Measurements from ENCODE around the gene ANXA2R.
"Not testable (repeated sequence)": the region's sequence is repeated elsewhere in the genome, so short reads cannot be mapped to it uniquely, and the experiment has no call there.

Gene ANXA2R

DNA sequence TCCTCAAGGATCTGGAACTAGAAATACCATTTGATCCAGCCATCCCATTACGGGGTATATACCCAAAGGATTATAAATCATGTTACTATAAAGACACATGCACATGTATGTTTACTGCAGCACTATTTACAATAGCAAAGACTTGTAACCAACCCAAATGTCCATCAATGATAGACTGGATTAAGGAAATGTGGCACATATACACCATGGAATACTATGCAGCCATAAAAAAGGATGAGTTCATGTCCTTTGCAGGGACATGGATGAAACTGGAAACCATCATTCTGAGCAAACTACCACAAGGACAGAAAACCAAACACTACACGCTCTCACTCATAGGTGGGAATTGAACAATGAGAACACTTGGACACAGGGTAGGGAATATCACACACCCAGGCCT lies 19.9 kb upstream of the ANXA2R start:
- DNase-seq (ENCODE audit: low read depth, low spot score), result not testable (repeated sequence)

DNA sequence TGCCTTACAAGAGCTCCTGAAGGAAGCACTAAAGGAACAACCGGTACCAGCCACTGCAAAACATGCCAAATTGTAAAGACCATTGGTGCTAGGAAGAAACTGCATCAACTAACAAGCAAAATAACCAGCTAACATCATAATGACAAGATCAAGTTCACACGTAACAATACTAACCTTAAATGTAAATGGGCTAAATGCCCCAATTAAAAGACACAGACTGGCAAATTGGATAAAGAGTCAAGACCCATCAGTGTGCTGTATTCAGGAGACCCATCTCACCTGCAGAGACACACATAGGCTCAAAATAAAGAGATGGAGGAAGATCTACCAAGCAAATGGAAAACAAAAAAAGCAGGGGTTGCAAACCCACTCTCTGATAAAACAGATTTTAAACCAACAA lies 15.0 kb upstream of the ANXA2R start:
- not testable (repeated sequence) for DNase-seq (ENCODE audit: low read depth, low spot score)

DNA sequence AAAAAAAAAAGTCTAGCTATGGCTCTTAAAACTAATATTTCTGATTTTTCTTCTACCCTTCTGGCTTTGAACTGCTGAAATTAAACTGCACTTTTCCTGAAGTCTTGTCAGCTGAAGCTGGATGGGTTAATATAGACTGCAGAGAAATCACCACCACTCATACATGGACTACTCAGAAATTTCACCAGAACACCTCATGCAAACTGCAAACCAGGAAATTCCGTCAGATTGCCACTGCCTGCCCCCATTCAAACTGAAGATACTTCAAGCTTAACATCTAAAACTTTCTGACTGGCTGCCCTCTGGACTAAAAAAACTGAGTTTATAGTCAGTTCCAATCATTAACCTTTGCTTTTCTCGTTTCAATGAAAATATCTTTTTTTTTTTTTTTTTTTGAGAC lies 11.6 kb upstream of the ANXA2R start:
- no peak for DNase-seq (ENCODE audit: low read depth, low spot score)

DNA sequence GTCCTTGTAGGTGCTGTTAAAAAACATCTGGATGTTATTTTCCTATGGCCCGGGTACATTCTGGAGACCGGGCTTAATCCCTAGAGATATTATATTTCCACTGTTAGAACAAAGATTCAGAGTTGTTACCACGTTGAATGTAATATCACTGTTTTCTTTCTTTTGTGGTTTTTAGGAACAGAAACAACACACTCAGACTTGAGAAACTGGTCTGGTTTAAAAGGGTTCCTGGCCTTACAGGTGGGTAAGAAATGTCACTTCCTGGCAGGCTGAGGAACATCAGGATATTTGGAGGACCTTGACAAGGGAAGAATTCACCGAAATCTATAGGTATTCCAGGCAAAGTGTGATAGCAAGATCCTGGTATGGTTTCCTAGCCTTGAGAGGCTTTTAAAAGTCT lies 10.3 kb upstream of the ANXA2R start:
- no peak for DNase-seq (ENCODE audit: low read depth, low spot score)

DNA sequence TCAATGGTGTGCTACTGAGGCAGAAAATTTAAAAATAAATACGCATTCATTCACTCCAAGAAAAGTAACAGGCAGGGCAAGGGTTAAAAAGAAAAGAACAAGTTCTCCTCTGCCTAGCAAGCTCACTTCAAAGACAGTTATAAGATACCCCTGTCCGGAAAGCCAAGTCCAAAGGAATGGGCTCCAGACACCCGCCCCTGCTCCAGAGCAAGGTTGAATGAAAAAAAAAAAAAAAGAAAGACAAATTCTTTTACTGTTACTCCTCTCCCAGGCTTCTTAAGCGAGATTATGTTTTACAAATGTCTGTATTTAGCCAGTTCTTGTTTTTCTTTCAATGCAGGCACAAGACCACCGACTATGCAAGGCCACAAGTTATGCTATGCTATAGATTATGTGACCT lies 9.1 kb upstream of the ANXA2R start:
- DNase-seq (ENCODE audit: low read depth, low spot score), result no peak

DNA sequence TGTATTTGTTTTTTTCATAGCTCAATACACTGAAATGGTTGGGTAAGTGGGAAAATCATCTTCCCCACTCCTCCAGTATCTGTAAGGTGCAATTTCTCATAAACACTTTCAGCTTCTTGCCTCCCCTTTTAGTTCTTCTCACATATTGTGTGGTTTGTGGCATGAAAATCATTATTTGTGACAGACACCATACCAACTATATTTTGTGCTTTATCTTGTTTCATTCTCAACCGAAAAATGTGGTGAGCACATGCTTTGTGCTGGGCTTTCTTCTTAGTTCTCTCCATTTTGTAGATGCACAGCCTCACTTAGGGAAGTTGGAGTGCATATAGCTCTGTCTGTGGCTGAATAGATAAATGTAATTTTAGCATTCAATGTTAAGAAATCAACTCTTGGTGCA lies 6.4 kb upstream of the ANXA2R start:
- DNase-seq (ENCODE audit: low read depth, low spot score), result no peak

DNA sequence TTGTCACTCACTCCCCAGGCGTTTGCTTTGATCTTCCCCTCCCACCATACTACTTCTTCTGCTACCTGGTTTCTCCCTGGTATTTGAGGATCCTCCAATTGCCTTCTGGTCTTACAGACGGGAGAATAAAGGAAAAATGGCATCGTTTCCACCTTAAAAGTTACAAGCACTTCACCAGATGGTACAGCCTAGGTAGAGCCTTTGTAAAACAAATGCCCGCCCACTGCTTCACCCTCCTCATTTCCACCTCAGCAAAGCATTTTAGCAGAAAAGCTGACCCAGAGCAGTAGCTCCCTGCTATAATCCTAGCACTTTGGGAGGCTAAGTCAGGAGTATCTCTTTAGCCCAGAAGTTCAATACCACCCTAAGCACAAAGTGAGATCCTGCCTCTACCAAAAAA lies 5.1 kb upstream of the ANXA2R start:
- no peak for DNase-seq (ENCODE audit: low read depth, low spot score)

DNA sequence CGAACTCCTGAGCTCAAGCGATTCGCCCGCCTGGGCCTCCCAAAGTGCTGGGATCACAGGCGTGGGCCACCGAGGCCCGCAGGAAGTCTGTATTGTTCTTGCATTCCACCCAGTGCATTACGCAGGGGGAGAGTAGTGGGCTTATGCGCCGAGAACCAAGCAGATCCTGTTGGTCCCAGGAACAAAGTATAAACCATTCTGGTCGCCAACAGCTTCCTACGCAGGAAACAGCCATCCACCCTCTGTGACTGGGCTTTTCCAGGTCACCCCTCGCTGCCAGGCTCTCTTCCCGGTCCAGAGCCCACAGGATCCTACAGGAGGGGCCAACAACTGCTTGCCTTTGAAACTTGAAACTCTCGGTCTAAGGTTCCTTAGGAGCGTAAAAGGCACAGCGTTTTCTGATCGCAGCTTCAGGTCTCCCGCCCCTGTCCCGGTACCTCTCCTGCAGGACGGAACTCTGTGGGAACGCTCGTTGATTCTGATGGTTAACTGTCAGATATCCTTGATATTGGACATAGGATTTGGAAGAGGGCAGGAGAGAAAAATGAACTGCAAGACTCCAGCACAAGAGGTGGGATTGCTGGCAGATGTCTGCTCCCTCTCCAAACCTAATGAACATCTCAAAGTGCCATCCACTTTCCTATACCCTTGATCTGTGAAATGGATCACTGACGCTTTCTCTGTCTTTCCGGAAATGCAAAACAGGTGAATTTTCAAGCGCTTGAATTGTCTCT lies 4.2 kb upstream of the ANXA2R start:
- no peak for DNase-seq (ENCODE audit: low read depth, low spot score)

DNA sequence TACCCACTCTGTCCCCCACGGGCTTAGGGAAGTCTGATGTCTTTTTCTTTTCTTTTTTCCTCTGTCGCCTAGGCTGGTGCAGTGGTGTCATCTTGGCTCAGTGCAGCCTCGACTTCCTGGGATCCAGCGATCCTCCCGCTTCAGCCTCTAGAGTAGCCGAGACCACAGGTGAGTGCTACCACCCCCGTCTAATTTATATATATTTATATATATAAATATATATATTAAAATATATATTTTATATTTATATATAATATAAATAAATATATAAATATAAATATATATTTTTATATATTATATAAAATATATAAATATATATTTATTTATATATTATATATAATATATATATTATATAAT lies 3.3 kb upstream of the ANXA2R start:
- DNase-seq (ENCODE audit: low read depth, low spot score), result no peak

DNA sequence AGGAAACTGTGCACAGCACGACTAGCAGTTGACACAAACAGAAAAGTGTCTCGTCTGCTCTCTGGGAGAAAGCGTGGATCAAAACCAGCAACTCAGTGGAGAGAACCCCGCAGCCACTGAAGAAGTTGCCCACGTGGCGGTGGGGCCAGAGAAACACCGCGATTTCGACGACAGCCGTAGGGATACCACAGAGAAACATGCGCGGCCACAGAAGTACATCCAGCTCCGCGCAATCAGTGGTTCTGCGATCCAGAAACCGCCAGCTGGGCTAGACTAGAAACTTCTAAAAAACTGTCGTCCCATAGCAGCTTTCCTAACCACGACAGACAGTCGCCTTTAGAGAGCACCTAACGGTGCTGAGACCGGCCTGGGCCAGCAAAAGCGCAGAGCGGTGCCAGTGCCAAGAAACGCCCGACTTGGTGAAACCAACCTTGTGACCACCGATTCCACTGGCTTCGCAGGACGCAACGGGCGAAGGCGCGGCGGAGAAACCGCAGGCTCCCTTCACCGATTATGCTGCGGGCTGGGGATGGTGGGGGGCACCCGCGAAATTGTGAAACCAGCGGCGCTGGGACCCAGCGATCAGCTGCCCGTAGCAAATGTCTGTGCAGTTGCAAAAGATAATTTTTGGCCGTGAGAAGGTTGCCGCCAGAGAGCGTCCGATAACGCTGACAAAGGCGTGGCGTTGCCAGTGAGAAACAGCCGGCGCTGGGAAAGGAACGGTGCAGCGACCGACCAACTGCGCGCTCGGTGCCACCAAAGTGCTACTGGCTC lies 2.7 kb upstream of the ANXA2R start:
- no peak for DNase-seq (ENCODE audit: low read depth, low spot score)

DNA sequence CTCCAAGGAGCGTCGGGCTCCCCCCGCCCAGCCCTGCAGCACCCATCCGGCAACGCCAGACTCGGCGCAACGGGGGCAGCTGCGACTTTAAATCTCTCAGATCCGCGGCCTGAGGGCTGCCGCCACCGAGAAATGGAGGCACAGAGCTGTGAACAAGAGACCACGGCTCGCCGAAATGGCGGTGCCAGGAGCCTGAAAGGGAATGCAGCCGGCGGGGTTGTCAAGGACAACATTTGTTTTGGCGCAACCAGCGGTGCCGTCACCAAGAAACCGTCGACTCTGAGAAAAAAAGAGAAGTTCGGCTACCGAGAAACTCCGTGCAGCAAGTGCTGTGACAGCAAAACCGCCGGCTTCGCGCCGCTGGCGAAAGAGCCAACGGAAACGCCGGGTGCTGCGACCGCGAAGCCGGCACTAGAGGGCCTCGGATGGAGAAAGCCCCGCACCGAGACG lies 2.1 kb upstream of the ANXA2R start:
- no peak for DNase-seq (ENCODE audit: low read depth, low spot score)

DNA sequence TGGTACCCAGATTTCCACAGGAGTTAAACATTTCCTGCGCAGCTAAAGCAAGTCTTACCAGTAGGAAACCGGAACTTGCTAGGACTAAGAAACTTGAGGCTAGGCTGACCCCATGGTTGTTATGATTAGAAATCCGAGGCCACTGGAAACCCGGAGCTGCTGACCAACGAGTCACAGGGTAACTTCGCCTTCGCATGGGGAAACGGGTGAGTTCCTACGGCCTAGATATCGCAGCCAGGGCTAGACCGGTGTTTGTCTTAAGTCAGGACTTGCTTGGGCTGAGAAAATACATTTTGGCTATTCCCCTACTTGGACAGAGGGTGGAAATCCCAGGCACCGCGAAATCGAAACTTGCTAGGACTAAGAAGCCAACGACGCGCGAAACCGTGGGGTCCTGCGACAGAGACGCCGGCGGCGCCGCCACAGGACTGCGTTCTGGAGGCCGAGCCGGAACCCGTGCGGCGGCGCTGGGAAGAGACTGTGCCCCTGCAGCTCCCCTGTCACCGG lies 1.6 kb upstream of the ANXA2R start:
- DNase-seq (ENCODE audit: low read depth, low spot score), result no peak

DNA sequence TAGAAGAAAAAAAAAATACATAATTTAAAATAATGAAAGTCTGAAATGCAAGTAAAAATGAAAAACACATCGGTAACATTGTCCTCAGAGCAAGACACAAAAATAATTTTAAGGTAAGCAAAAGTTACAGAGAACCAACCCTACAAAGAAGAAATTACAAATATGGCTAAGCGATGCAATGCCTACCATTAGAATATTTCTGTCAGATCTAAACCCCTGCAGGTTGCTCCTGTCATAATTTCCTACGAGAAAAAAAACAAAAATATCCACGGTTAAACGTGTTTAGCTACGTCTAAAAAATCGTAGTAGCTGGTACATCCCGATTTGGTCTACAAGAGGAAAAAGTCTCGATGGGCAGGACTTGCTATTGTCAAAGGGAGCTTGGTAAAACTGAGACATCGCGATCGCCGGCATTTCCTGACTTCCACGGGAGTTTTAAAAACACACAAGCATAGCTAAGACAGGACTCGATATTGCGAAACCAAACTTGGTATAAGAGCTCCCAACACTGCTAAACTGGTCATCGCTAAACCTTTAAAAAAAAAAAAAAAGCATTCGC lies 1.1 kb upstream of the ANXA2R start:
- no peak for DNase-seq (ENCODE audit: low read depth, low spot score)

DNA sequence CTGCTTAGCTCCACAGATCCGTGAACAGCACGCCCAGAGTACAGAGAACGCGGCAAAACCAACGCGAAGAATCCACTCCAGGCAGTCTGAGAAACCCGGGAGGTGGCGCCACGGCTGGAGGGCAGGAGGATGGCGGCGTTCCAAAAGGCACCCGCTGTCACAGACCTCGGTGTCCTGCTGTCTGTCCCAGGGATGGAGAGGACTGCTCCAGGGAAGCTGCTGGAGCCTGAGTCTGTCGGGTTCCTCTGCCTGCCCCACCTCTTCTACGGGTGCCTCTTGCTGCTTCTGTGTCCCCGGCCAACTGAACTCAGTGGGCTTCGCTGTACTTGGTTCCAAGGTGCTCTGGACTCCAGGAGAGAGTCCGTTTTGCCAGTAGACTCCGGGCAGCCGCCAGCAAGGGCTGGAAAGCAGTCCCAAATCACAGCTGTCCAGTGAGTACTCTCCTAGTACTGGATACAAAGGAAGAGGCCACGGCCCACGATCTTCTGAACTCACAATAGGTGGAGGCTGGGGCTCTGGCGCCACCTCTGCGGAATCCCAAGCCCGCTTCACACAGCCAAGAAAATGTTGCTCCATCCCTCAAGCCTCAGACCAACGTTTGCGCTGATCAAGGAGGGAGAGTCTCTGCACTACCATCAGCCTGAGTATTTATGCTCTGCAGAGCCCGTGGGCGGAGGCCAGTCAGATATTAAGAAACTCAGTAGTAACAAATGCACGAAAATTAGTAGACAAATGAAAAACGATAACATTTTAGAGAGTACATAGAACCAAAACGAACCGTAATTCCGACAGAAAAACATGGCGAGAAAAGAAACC lies 440 bp downstream of the ANXA2R start:
- DNase-seq (ENCODE audit: low read depth, low spot score), result no peak

DNA sequence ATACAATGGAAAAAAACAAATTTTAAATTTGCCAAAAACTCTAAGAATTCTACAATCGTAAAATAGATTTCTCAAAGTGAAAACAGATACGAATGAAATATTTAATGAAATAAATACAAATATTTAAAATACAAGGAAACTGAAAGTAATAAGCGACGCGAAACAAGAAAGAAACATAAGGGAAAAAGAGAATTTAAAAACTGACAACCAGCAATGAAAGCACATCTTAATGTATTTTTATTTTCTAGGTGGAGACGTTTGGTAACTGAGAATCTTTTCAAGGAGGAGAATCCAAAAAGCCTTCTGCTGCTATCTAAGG lies 1.0 kb downstream of the ANXA2R start:
- DNase-seq (ENCODE audit: low read depth, low spot score), result no peak

DNA sequence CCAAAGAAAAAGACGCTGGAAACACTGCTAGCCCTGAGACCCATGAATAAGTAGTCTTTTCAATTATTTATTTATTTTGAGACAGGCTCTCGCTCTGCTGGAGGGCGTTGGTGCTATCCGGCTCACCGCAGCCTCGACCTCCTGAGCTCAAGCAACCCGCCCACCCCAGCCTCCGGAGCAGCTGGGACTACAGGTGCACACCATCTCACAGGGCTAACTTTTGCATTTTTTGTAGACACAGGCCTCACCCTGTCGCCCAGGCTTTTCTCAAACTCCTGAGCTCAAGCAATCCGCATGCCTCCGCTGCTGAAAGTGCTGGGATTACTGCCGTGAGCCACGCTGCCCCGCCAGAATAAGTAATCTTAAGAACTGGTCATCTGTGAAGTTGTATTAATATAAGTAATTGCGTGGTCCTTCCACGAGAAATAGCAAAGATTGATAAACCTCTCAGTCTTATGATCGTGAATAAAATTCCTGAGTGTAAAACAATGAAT lies 1.6 kb downstream of the ANXA2R start:
- DNase-seq (ENCODE audit: low read depth, low spot score), result no peak

DNA sequence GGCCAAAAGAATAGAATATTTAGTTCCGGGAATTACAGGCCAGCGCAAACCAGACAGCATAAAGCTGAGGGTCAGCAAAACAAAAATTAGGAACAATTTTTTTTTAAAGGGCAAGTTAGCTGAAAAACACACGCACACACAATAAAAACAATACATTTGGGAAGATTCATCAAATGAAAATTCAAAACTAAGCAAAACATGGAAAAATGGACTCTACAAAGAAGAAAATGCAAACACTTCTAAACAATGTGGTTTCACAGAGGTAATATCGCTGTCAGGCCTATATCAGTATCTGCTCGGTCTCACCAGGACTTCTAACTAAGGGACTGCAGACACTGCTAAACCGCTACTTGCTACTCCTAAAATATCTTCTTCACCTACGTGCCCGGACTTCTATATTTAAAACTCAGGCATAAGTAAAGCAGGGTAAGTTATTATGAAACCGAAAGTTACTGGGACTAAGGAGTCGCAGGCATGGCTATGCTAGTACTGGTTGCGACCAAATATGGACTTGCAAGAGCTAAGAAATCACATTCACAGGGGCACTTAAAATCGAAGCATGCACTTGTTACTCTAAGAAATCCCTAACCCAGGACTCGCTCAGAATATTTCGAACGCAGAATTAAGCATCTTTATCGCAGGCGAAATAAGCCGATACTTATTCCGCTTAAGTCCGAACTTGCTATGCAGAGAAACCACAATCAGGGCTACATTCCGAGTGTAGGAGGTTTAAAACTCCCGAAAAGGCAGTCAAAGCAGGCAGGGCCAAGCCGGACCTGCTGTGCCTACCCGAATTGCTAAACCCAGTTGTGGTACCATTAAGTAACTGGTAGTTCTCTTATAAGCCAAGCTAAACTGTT lies 2.3 kb downstream of the ANXA2R start:
- no peak for DNase-seq (ENCODE audit: low read depth, low spot score)

DNA sequence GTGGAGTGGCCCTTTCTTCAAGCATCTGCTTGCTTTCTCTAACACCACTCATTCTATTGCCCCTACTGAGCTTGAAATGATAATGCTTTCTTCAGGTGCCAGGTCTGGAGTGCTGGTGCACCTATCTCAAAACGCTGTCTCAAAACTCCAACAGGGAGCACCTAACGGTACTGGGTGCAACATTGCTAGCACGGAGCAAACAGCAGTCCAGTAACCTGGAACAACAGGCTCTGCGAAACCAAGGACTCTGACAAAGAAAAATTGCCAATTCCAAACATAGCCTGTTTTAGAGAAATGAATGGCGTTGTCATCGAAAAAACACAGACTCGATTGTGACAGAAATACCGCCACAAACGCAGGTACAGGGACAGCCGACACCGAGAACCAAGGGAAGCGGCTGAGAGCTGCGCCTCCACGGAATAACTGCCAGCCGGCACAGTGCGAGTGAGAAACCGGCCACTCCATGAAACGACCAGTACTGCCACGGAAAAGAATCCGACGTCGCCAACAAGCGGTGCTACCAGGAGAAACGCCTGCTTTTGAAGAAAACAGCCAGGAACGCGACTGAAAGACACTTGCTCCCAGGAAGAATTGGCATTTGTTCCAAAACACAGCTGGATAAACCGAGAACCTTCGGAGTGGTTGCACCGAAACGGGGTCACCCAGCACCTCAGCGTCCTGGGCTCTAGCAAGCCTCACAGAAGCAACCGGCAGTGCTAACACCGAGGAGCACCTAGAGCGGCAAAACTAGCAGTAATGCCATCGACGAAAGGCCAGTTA lies 3.1 kb downstream of the ANXA2R start:
- DNase-seq (ENCODE audit: low read depth, low spot score), result no peak

DNA sequence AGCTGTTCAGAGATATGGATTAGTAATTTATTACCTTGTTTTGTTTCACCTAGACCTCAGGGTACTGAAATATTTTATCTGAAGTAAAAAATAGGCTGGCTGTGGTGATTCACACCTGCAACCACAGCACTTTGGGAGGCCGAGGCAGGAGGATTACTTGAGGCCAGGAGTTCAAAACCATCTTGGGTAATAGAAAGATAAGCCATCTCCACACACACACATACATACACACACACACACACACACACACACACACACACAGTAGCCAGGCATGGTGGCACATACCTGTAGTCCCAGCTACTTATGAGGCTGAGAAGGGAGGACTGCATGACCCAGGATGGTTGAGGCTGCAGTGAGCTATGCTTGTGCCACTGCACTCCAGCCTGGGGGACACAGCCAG lies 3.7 kb downstream of the ANXA2R start:
- no peak for DNase-seq (ENCODE audit: low read depth, low spot score)

DNA sequence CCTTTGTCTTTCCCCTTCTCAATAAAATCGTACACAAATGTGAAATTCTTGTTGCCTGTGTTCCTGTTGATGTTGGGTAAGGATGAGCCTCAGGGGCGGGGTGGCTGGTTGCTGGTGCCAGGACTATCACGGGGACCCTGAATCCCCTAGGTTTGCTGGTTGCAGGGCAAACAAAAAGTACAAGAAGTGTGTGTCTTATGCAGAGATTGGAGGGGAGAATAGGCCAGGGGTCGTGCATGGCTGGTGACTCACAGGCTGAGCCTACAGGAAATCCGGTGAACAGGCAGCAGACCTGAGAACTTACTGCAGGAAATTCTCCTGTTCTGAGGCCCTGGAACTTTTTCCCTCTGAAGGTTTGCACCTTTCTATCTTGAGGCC lies 5.5 kb downstream of the ANXA2R start:
- DNase-seq (ENCODE audit: low read depth, low spot score), result no peak

Data from activated naive CD8-positive, alpha-beta T cell treated with anti-CD3 and anti-CD28 coated beads, Interleukin-2, amount 50 U/mL, for 16 hours (primary cell).